Melanocyte of skin (primary cell): ENCODE data around the gene HNRNPR. TPM values are rescaled to one million over a fixed set of nuclear protein-coding genes. Genes with fewer than 3 reads are reported as not detected.

Source experiments
- total RNA-seq, 2 donors: library from RNA; depleted of rRNA; stranded (reverse); fragments of >200 nt; gene quantifications; 2 replicates each; pipeline ENCODE4 v1.2.3, GENCODE V29; 2012

HNRNPR gene
- 10 to 100 TPM; 59.5 to 92.2 TPM for total RNA-seq

GRCh38 chr1:23344111-23344986, at the start of gene HNRNPR:
Gene HNRNPR (minus strand): TSS chr1:23344284. CDS start chr1:23341008, 3,276 bp downstream.

GRCh38 chr1:23369335-23370013, 25.4 kb upstream of the HNRNPR start, which contains the start of gene ZNF436:
Gene ZNF436 (minus strand): TSS chr1:23369836. CDS start chr1:23368005, 1,831 bp downstream.

Other genes starting within 250 kb of the HNRNPR start
- gene LUZP1, start 175.4 kb downstream of the HNRNPR start, total RNA-seq, result 10 to 100 TPM; 22.4 to 29.3 TPM
- not detected for gene HTR1D, start 126.8 kb downstream of the HNRNPR start, total RNA-seq
- gene ZNF436, start 25.6 kb upstream of the HNRNPR start, total RNA-seq, result 10 to 100 TPM; 10.7 to 13.1 TPM
- 1 to 10 TPM in 1 of 2 donors, under 1 TPM in 1; 1.00 to 1.4 TPM for gene TCEA3, start 80.5 kb upstream of the HNRNPR start, total RNA-seq
- gene ASAP3, start 139.9 kb upstream of the HNRNPR start, total RNA-seq, result 10 to 100 TPM in 1 of 2 donors, 1 to 10 TPM in 1; 10.0 to 14.3 TPM
- 1 to 10 TPM; 3.4 to 6.7 TPM for gene E2F2, start 186.9 kb upstream of the HNRNPR start, total RNA-seq
- 1 to 10 TPM; 4.0 to 6.2 TPM for gene ID3, start 215.2 kb upstream of the HNRNPR start, total RNA-seq